Natural killer cell treated with Interleukin-12 subunit alpha and Interleukin-12 subunit beta and Interleukin-15 and Interleukin-18, amount 100 ng/mL, for 72 hours (primary cell): ENCODE measurements around the gene SETD7. TPM values are rescaled to one million over a fixed set of nuclear protein-coding genes. Genes with fewer than 3 reads are reported as not detected.

Experiments
- ATAC-seq, 2 donors: fragments of 150-1000 bp; cut with Tn5 transposase in 1 of 2; sonication (Bioruptor Pico), chemical (Tn5 transposase) in 1 of 2; 2 replicates each; pipeline ENCODE4 v1.10.0; 2021
- DNase-seq: peaks from one replicate; pipeline ENCODE4 v3.0.0; 2022; ENCODE audit warnings: low spot score
- H3K27ac Mint-ChIP-seq, 2 donors: 1 replicate in 1 of 2; 2 replicates in 1 of 2; pipeline ENCODE4 v1.8.0; 2022; ENCODE audit warnings: mixed read lengths in 2 of 2, mild to moderate bottlenecking in 1 of 2, moderate library complexity in 1 of 2
- H3K27me3 Mint-ChIP-seq, 2 donors: 1 replicate in 1 of 2; 2 replicates in 1 of 2; pipeline ENCODE4 v1.8.0; 2022; ENCODE audit warnings: mixed read lengths in 2 of 2
- H3K36me3 Mint-ChIP-seq: one replicate; pipeline ENCODE4 v1.8.0; 2022; ENCODE audit warnings: mixed read lengths
- H3K4me1 Mint-ChIP-seq, 2 donors: 1 replicate in 1 of 2; 2 replicates in 1 of 2; pipeline ENCODE4 v1.8.0; 2022; ENCODE audit warnings: low read depth in 2 of 2, mixed read lengths in 2 of 2, mild to moderate bottlenecking in 1 of 2
- H3K4me3 Mint-ChIP-seq: one replicate; pipeline ENCODE4 v1.8.0; 2022; ENCODE audit warnings: mixed read lengths
- H3K9me3 Mint-ChIP-seq: 2 replicates; pipeline ENCODE4 v1.8.0; 2022; ENCODE audit warnings: mixed read lengths
- total RNA-seq, 2 donors: library from RNA; stranded (reverse); gene quantifications; one replicate each; pipeline ENCODE4 v1.2.3, GENCODE V29; 2022

SETD7 gene
- total RNA-seq, 2 donors from 2014 or later: 5.7 to 10.1 TPM

DNA sequence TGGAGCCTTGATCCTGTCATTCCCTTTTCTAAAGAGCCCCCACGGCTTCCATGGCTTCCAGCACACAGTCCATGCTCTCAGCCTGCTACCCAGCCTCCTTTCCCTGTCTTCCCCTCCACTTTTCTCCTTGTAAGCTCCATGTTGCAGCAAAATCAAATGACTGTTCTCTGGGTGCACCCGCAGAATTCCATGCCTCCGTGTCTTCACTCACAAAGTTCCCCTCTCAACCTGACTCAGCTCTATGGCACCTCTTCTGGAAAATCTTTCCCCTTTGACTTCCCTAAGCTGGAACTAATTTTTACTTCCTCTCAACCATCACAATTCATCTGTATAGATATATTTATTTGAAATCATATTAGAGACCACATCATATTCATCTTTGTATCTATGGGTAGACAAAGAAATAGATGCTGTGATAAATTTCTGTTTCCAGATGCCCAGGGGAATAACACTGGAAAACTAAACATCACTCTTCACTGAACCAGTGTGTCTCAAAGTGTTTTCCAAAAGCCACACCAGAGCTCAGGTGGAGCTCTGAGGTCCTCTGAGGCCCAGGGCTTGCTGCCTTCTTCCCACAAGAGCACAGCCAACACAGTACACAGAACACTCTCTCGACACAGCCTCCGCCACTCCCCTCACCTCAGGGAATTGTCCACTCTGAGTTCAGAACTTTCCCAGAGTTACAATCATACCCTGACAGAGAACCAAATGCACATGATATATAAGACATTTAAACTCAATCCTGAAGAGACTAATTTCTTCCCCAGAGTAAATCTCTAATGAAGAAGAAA, 3.3 kb downstream of the SETD7 start:
- ATAC-seq: no peak
- Mint-ChIP-seq H3K36me3 (no peaks in the 10 kb centered on the region), H3K27ac (no peak overlapping the region), H3K9me3 (no peaks in the 10 kb centered on the region), H3K4me1 (peaks cover 15 to 22% of the 10 kb centered on the region in 2 donors), H3K27me3 (peaks cover 13 to 20% of the 10 kb centered on the region in 2 donors), H3K4me3 (no peak overlapping the region)
- no peak for DNase-seq

DNA sequence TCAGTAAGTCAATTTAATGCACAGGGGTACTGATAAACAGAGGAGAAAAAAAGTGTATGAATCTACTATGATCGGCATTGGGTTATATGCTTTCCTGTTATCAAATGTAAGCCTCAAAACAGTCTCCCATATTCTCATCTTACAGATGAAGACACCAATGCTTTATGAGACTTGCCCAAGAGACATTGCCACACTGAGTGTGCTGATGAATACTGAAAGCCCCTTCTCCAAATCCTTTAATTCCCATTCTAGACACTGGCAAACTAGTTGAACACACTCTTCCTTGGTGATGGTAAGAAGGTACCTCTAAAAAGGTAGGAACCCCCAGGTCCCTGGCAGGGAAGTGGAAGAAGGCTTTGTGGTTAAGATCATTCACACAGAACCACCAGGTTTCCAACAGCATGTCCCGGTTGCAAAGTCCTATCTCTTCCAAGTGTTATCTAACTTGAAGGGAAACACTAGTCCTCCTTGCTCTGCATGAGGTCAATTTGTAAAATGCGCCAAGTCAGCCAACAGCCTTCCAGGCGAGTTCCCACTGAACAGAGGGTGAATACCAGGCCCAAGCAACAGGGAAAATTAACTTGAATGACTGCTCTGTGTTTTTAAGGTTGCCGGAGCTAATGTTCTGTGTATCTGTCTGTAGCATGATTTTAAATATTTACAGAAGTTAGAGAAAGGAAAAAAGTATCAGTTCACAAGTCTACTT, 5.1 kb downstream of the SETD7 start:
- Mint-ChIP-seq H3K27me3 (peaks cover 11 to 20% of the 10 kb centered on the region in 2 donors), H3K4me3 (no peak overlapping the region), H3K27ac (no peak overlapping the region), H3K4me1 (peaks cover 5 to 8% of the 10 kb centered on the region in 2 donors), H3K36me3 (no peaks in the 10 kb centered on the region), H3K9me3 (no peaks in the 10 kb centered on the region)
- ATAC-seq (no peak), DNase-seq (no peak)

DNA sequence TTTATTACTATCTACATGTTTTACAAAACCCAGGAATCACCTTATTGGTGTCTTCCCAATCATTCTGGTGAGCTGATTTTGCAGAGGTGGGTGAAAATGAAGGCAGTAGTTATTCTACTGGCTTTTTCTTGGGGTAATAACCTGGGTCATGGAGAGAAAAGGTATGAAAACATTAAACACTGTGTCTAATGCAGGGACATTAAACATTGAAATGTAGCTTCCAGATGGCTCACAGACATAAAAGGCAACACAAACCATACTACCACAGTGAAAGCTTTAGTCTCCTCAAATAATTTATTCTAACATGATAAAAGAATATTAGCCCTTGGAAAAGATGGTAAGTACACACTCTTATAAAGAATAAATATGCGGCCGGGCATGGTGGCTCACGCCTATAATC, 8.0 kb downstream of the SETD7 start:
- no peaks in the 10 kb centered on the region for H3K4me1 Mint-ChIP-seq
- H3K4me3 Mint-ChIP-seq: no peak overlapping the region
- ATAC-seq: no peak
- H3K27ac Mint-ChIP-seq: no peak overlapping the region
- H3K9me3 Mint-ChIP-seq: no peaks in the 10 kb centered on the region
- DNase-seq: no peak
- no peaks in the 10 kb centered on the region for H3K36me3 Mint-ChIP-seq
- H3K27me3 Mint-ChIP-seq: peaks cover 9 to 14% of the 10 kb centered on the region in 2 donors

DNA sequence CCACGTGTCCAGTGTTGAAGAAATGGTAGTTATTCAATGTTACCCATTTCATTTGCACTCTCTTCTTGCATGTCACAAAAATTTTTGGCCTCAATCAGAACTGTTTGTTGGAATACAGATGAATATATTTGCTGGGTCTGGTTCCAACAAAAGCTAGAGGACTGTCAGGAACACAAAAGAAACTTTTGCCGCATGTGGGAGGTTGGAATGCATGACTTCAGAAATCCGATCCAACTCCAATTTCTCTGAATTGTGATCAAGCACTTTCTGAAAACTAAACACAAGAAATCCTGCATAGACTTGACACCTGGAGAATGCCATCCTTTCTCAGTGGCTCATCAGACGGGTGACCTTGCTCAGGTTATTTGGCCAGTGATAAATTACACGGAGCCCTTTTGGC, 15.4 kb downstream of the SETD7 start:
- no peaks in the 10 kb centered on the region for H3K36me3 Mint-ChIP-seq
- no peak for ATAC-seq

DNA sequence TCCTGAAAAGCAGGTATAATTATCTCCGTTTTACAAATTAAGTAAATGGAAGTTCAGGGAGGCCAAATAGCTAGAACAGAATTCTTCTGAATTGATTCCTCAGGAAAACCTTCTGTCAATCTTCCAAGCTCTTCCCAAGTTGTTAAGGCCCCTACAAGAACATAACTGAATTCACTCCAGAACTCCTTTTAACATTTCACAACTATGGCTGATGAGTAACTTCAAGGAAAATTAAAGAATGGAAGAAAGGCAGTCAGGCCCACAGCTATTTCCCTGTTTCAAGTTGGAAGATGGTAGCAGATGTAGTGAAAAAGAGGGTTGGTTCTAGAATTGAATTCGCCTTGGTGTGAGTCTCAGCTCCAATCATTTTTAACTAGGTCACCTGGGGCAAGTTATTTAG, 15.9 kb downstream of the SETD7 start:
- ATAC-seq: no peak
- no peak for DNase-seq
- no peak overlapping the region for H3K27ac Mint-ChIP-seq
- no peak overlapping the region for H3K4me3 Mint-ChIP-seq
- no peaks in the 10 kb centered on the region for H3K36me3 Mint-ChIP-seq
- no peaks in the 10 kb centered on the region for H3K9me3 Mint-ChIP-seq
- no peaks in the 10 kb centered on the region for H3K4me1 Mint-ChIP-seq
- peaks cover 0 to 7% of the 10 kb centered on the region in 2 donors for H3K27me3 Mint-ChIP-seq

More for the DNA sequence above, 15.4 kb downstream of the SETD7 start:
- H3K9me3 Mint-ChIP-seq: no peaks in the 10 kb centered on the region
- DNase-seq: no peak
- H3K27me3 Mint-ChIP-seq: peaks cover 0 to 7% of the 10 kb centered on the region in 2 donors
- H3K4me3 Mint-ChIP-seq: no peak overlapping the region
- no peak overlapping the region for H3K27ac Mint-ChIP-seq
- H3K4me1 Mint-ChIP-seq: no peaks in the 10 kb centered on the region

DNA sequence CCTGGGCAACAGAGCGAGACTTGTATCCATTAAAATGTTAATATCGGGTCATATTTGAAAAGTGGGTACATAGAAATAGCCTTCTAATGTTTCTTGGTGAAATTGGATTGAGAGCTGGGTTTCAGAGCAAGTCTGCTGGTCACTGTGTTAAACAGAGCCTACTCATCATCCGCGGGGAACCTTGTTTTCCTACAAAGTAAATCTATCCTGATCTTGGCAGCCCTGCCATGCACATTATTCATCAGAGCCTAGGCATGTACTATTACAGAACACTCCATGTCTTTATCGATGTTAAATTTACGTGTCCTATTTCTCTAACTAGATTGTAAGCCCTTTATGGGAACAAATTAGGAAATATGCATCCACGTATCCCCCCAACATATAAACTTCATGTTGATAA, 18.7 kb downstream of the SETD7 start:
- H3K9me3 Mint-ChIP-seq: no peaks in the 10 kb centered on the region
- ATAC-seq (no peak), DNase-seq (no peak)
- H3K4me1 Mint-ChIP-seq: no peaks in the 10 kb centered on the region
- H3K27me3 Mint-ChIP-seq: peaks cover 3 to 7% of the 10 kb centered on the region in 2 donors
- no peak overlapping the region for H3K4me3 Mint-ChIP-seq
- H3K27ac Mint-ChIP-seq: no peak overlapping the region
- H3K36me3 Mint-ChIP-seq: no peaks in the 10 kb centered on the region

DNA sequence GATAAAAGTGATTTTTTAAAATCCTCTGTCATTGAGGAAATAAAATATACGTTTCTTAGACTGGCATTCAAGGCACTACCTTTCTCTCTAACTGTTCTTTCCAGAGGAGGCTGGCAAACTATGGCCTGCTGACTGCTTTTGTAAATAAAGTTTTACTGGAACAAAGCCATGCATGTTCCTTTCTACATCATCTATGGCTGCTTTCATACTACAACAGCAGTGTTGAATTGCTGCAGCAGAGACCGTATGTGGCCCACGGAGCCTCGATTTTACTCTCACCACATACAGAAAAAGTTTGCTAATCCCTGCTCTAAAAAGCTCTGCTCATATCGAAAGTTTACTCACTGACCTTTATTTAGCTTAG, 20.2 kb downstream of the SETD7 start:
- Mint-ChIP-seq H3K27ac (no peak overlapping the region), H3K36me3 (no peaks in the 10 kb centered on the region), H3K4me3 (no peak overlapping the region), H3K4me1 (peaks cover 0 to 3% of the 10 kb centered on the region in 2 donors), H3K9me3 (no peaks in the 10 kb centered on the region), H3K27me3 (peaks cover 0 to 3% of the 10 kb centered on the region in 2 donors)
- DNase-seq (no peak), ATAC-seq (no peak)

DNA sequence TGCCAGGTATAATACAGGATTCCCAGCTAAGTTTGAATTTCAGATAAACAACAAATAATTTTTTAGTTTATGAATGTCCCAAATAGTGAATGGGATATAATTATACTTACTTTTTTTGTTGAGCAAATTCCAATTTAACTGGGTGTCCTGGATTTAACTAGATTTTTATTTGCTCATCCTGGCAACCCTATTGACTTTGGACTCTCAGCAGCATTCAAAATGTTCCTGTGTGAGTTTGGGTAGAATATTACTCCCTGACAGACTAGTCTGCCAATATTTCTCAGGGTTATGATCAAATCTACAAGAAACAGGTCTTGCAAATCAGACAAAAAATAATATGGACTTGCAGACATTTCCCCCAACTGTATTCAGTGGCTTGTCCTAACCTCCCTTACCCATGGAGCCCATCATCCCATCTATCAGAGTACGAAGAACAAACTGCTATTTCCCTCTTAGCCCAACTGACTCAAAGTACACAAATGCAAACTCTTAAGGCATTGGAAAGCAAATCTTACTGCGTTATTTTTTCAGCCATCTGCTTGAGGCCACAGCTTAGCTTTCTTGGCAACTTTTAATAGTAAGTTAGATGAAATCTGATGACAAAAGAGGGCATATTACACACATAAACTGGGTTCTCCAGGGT, 20.7 kb downstream of the SETD7 start:
- no peak for DNase-seq
- H3K4me1 Mint-ChIP-seq: peaks cover 0 to 3% of the 10 kb centered on the region in 2 donors
- H3K9me3 Mint-ChIP-seq: no peaks in the 10 kb centered on the region
- no peak for ATAC-seq
- no peak overlapping the region for H3K27ac Mint-ChIP-seq
- no peak overlapping the region for H3K4me3 Mint-ChIP-seq
- H3K27me3 Mint-ChIP-seq: peaks cover 0 to 3% of the 10 kb centered on the region in 2 donors
- no peaks in the 10 kb centered on the region for H3K36me3 Mint-ChIP-seq

DNA sequence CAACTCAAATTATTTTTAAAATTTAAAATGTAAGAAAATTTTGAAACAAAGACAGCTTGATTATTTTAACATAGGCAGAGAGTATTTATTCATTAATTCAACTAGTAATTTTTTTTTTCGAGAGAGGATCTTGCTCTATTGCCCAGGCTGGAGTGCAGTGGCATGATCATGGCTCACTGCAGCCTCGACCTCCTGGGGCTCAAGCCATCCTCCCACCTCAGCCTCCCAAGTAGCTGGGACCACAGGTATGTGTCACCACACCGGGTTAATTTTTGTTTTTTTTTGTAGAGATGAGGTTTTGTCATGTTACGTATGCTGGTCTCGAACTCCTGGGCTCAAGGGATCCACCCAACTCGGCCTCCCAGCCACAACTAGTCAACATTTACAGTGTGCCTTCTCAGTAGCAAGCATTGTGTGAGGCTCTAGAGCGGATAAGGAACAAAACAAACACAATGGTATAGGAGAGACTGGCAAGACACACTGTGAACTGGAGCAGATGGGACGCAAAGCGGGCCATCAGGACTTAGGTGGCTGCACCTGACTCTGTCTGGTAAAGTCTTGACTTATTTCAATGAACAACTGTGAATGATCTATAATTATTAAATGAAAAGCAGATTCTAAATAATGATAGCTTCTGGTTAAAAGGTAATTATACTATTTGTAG, 21.6 kb downstream of the SETD7 start:
- Mint-ChIP-seq H3K9me3 (no peaks in the 10 kb centered on the region), H3K27ac (no peak overlapping the region), H3K4me3 (no peak overlapping the region), H3K36me3 (no peaks in the 10 kb centered on the region), H3K27me3 (peaks cover 0 to 3% of the 10 kb centered on the region in 2 donors), H3K4me1 (peaks cover 3 to 6% of the 10 kb centered on the region in 2 donors)
- no peak for ATAC-seq
- no peak for DNase-seq

DNA sequence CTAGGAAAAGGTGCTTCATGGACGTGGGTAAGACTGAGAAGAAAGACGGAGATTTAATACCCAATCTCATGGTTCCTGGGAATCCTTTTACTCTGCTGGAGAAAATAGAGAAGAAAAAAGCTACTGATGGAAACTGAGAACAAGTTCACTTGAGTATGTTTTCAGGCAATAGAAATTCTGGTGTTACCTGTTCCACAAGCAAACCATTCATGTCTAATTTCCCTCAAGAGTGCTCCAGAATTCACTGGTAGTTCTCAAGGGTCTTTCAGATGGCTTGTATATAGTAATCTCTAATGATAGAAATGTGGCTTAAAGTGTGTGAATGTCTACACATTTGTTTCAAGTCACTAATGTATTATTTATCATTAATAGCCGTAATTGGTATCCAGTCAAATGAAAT, 22.5 kb downstream of the SETD7 start:
- peaks cover 10 to 15% of the 10 kb centered on the region in 2 donors for H3K4me1 Mint-ChIP-seq
- H3K27me3 Mint-ChIP-seq: peaks cover 0 to 3% of the 10 kb centered on the region in 2 donors
- no peaks in the 10 kb centered on the region for H3K9me3 Mint-ChIP-seq
- DNase-seq: no peak
- no peaks in the 10 kb centered on the region for H3K36me3 Mint-ChIP-seq
- ATAC-seq: no peak
- H3K4me3 Mint-ChIP-seq: no peak overlapping the region
- H3K27ac Mint-ChIP-seq: no peak overlapping the region

DNA sequence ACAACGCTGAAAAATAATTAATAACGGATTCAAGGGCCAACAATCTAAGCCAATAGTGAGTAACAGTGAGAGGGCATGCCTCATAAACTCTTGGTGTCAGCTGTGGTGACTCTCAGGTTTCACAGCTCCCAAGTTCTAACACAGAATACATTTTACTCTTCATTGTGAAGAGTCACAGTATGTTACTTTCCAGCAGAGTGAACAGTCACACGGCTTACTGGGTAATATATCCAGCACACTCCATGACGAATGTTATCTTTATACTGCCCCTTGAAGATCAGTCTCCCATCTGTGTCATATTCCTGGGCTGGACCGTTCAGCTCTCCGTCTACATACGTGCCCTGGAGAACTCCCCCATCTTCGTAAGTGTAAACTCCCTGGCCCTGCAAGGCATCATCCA, 23.1 kb downstream of the SETD7 start:
- Mint-ChIP-seq H3K36me3 (no peaks in the 10 kb centered on the region), H3K4me3 (no peak overlapping the region), H3K4me1 (peaks cover 15 to 21% of the 10 kb centered on the region in 2 donors), H3K9me3 (no peaks in the 10 kb centered on the region), H3K27ac (no peak overlapping the region), H3K27me3 (peaks cover 0 to 3% of the 10 kb centered on the region in 2 donors)
- DNase-seq (no peak), ATAC-seq (no peak)

DNA sequence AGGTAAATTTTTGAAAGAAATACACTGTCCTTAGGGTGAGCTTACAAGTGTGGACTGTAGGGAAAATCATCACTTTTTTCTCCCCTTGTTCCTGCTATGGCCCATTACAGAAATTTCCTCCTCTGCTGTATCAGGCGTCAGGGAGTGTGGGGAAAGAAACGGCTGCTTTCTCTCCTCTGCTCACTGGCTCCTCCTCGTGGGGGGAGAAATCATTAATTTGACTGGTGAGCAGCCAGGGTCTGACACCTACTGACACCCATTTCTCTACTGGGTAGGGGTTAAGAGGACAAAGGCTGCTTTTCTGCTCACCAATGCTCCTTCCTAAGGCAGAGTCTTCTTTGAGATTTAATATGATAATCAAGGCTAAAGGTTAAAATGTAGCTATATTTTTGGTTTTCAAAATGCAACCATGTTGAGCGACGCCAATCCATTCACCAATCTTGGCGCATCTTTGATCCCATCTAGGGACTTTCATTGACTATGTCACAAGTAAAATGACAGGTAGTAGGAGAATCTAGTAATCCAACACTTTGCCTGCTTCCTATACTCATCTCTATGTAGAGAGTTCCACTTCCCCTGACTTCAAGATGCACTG, 25.1 kb downstream of the SETD7 start:
- DNase-seq (peak; percentile 68), ATAC-seq (no peak)
- Mint-ChIP-seq H3K27ac (no peak overlapping the region), H3K9me3 (no peaks in the 10 kb centered on the region), H3K4me3 (no peak overlapping the region), H3K27me3 (peaks cover 0 to 3% of the 10 kb centered on the region in 2 donors), H3K36me3 (no peaks in the 10 kb centered on the region), H3K4me1 (peaks cover 17 to 28% of the 10 kb centered on the region in 2 donors)

DNA sequence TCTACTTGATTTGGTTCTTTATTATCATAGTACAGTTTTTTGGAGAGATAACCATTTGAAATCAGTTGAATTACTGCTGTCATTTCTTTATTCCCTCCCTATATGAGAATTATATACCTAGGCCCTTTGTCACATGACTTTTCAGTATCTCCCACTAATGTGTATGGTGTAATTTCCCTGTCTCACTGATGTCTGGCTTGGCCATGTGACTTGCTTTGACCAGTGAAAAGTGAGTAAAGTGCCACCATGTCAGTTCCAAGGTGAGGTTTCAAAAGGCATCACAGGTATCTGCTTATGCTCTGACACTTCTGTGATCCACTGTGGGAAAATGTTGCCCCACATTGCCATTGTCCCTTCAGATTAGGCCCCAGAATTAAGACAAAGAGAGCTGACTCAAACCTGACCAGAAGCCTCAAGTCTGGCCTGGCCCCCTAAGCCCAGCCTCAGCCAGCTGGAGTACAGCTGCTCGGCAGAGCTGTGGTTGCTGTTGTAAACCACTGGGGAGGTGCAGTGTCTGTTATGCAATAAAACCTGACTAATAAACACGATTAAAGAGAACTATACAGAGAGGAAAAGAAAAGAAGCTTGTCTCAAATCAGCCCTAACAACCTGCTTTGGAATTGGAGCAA, 27.5 kb downstream of the SETD7 start:
- Mint-ChIP-seq H3K4me1 (peaks cover 35 to 38% of the 10 kb centered on the region in 2 donors), H3K4me3 (peak overlapping the region; percentile 56), H3K36me3 (no peaks in the 10 kb centered on the region), H3K27ac (peak overlapping the region; percentile 72 to 76), H3K27me3 (peaks cover 0 to 3% of the 10 kb centered on the region in 2 donors), H3K9me3 (no peaks in the 10 kb centered on the region)
- ATAC-seq (peak; percentile 96 to 97), DNase-seq (peak; percentile 77)
